ENCODE data around the gene MRPS23. TPM values are rescaled to one million over a fixed set of nuclear protein-coding genes. Genes with fewer than 3 reads are reported as not detected.

The MRPS23 gene
- total RNA-seq, 4 donors from 2014 or later, result 5.9 to 12.1 (median 9.3) TPM

- TF ChIP-seq CTCF (IDR thresholded peaks at IDR 0.05; ENCODE audit: low read depth), result no peak
These were observed 22.7 kb upstream of the MRPS23 start for GRCh38 chr17:57872536-57872935.

- no peak for TF ChIP-seq CTCF (IDR thresholded peaks at IDR 0.05; ENCODE audit: low read depth)
These were observed 22.0 kb upstream of the MRPS23 start for GRCh38 chr17:57871863-57872262.

- TF ChIP-seq CTCF (IDR thresholded peaks at IDR 0.05; ENCODE audit: low read depth), result no peak
These were observed 21.3 kb upstream of the MRPS23 start for GRCh38 chr17:57871155-57871554.

- TF ChIP-seq CTCF (IDR thresholded peaks at IDR 0.05; ENCODE audit: low read depth), result no peak
These were observed 20.4 kb upstream of the MRPS23 start for GRCh38 chr17:57870283-57870635.

- no peak for TF ChIP-seq CTCF (IDR thresholded peaks at IDR 0.05; ENCODE audit: low read depth)
These were observed 19.9 kb upstream of the MRPS23 start for GRCh38 chr17:57869617-57870282.

- TF ChIP-seq CTCF (IDR thresholded peaks at IDR 0.05; ENCODE audit: low read depth), result no peak
These were observed 19.2 kb upstream of the MRPS23 start for GRCh38 chr17:57868910-57869616.

- no peak for TF ChIP-seq CTCF (IDR thresholded peaks at IDR 0.05; ENCODE audit: low read depth)
These were observed 18.4 kb upstream of the MRPS23 start for GRCh38 chr17:57868007-57868909.
